Psoas muscle (tissue), 8 donors: ENCODE measurements around the gene UXS1. TPM values are rescaled to one million over a fixed set of nuclear protein-coding genes. Genes with fewer than 3 reads are reported as not detected.
"Not testable (repeated sequence)": the region's sequence is repeated elsewhere in the genome, so short reads cannot be mapped to it uniquely, and the experiment has no call there.

ENCODE experiments used
- ATAC-seq, 4 donors: fragments of 200-7000 bp; cut with Tn5 transposase; one replicate each; pipeline ENCODE4 v1.9.1; 2020; ENCODE audit warnings: moderate library complexity in 3 of 4, mild to moderate bottlenecking in 2 of 4
- DNase-seq, 2 donors: peaks; one replicate each; pipeline ENCODE4 v3.0.0-alpha.2; 2020
- H3K27ac ChIP-seq: fragments of 200-600 bp; one replicate; pipeline ENCODE4 v1.8.0; 2022
- H3K27me3 ChIP-seq, 3 donors: fragments of 200-600 bp in 1 of 3; one replicate each; pipeline versions ENCODE4 v1.6.1 to v1.8.0; 2013 to 2022; ENCODE audit warnings: low read length in 2 of 3, mild to moderate bottlenecking in 2 of 3, moderate library complexity in 1 of 3; ENCODE audit not compliant: insufficient read depth in 3 of 3
- H3K36me3 ChIP-seq, 2 donors: fragments of 200-600 bp in 1 of 2; one replicate each; pipeline versions ENCODE4 v1.6.1 to v1.8.0; 2013 to 2022; ENCODE audit warnings: low read depth in 1 of 2, mild to moderate bottlenecking in 1 of 2, moderate library complexity in 1 of 2; ENCODE audit not compliant: insufficient read depth in 1 of 2
- H3K4me1 ChIP-seq: fragments of 200-600 bp; one replicate; pipeline ENCODE4 v1.8.0; 2022
- H3K4me3 ChIP-seq: fragments of 200-600 bp; one replicate; pipeline ENCODE4 v1.8.0; 2022; ENCODE audit warnings: mild to moderate bottlenecking
- H3K9me3 ChIP-seq: fragments of 200-600 bp; one replicate; pipeline ENCODE4 v1.8.0; 2022
- WGBS, 3 donors: extraction: QIAGEN DNeasy Blood & Tissue Kit; methylation state at CpG; one replicate each; pipeline versions ENCODE4 v1.1.6 to v1.1.7; 2013; 5-methylcytosine and 5-hydroxymethylcytosine counted together
- intact Hi-C, 2 donors: fragments of 100-400 bp; cut with DNase I; formaldehyde crosslinking; loops; one replicate each; pipeline versions ENCODE4 v1.11.0 to v1.14.2; 2022
- polyA plus RNA-seq, 3 donors: library from polyadenylated mRNA; stranded (reverse); fragments of 200-250 nt; gene quantifications; one replicate each; pipeline ENCODE4 v1.2.3, GENCODE V29; 2013
- total RNA-seq, 4 donors: library from RNA; stranded (reverse); fragmentation: NEBNext Ultra II Directional in 2 of 4; extraction: Animal tissue kit (Norgen Biotek cat#: 25700) in 2 of 4; gene quantifications; one replicate each; pipeline versions ENCODE4 v1.2.1 to v1.2.4, GENCODE V29; 2021 to 2023
- TF ChIP-seq, protein P1 (sequence below): fragments of 200-600 bp; IDR thresholded peaks from one replicate; pipeline ENCODE4 v1.8.0; 2022; ENCODE audit warnings: antibody characterized with exemption
- donor health status: healthy with polysubstance abuse.
- donor health status: DM: no; HTN: no; CAD: no; lungs with moderate emphysema.
- donor health status: Bipolar disorder and iron deficiency.
- donor health status: healthy.
- donor health status: DM: yes; HTN: yes; CAD: no.
- donor health status: DM: no; HTN: no; CAD: no.
- donor health status: DM: no; HTN: no; CAD: no.
- donor health status: DM: yes; HTN: yes; CAD: no.

Gene UXS1
- total and polyA plus RNA-seq, 7 donors, result 12.2 to 36.0 (median 22.5) TPM

DNA sequence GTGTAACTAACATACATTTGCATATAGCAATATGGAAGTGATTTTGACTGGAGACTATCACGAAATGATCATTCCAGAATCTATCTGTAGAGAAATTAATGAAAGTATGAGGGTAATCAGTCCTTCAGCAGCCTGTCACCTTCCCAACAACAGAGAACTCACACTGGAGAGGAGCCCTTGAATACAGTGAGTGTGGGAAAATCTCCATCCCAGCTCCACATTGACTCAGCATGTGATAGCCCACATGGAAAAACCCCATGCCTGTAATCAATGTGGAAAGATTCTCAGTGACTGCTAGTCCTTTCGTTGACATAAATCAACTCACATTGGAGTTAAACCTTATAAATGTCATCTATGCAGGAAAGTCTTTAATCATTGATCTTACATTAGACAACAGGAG is 13.1 kb upstream of the UXS1 start:
- intact Hi-C loops, result no loop called here
- no peaks in the 10 kb centered on the region for H3K36me3 ChIP-seq
- no peaks in the 10 kb centered on the region for H3K9me3 ChIP-seq
- TF ChIP-seq, protein P1, sequence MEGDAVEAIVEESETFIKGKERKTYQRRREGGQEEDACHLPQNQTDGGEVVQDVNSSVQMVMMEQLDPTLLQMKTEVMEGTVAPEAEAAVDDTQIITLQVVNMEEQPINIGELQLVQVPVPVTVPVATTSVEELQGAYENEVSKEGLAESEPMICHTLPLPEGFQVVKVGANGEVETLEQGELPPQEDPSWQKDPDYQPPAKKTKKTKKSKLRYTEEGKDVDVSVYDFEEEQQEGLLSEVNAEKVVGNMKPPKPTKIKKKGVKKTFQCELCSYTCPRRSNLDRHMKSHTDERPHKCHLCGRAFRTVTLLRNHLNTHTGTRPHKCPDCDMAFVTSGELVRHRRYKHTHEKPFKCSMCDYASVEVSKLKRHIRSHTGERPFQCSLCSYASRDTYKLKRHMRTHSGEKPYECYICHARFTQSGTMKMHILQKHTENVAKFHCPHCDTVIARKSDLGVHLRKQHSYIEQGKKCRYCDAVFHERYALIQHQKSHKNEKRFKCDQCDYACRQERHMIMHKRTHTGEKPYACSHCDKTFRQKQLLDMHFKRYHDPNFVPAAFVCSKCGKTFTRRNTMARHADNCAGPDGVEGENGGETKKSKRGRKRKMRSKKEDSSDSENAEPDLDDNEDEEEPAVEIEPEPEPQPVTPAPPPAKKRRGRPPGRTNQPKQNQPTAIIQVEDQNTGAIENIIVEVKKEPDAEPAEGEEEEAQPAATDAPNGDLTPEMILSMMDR, result no peak
- no peak overlapping the region for H3K27ac ChIP-seq
- DNase-seq, result no peak
- no peaks in the 10 kb centered on the region for H3K27me3 ChIP-seq
- WGBS, 3 donors, result 86 to 94% (median 90%) methylated on average over 2 of the region's 2 CpGs
- no peaks in the 10 kb centered on the region for H3K4me1 ChIP-seq
- ATAC-seq, result no peak
- no peak overlapping the region for H3K4me3 ChIP-seq

DNA sequence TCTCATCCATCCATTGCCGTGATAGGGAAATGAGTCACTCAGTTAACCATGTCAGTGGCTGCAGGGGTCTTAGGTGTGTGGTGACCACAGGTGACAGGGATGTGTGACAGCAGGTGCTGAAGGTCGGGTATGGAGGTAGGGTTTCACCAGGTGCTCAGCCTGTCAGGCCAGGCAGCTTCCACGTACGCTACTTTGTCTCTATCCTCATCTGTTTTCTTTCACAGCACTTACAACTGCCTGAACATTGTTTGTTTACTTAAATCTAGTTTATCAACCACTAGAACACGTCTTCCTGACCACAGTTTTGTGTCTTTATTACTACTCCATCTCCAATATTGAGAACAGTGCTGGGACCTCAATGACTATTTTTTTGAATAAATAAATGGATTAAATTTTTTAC is 11.4 kb upstream of the UXS1 start:
- H3K36me3 ChIP-seq, result no peaks in the 10 kb centered on the region
- no peaks in the 10 kb centered on the region for H3K9me3 ChIP-seq
- no peaks in the 10 kb centered on the region for H3K4me1 ChIP-seq
- no peak overlapping the region for H3K27ac ChIP-seq
- 78 to 88% (median 81%) methylated on average over 4 to 5 of the region's 5 CpGs for WGBS, 3 donors
- DNase-seq (no peak), ATAC-seq (no peak)
- H3K27me3 ChIP-seq, result no peaks in the 10 kb centered on the region
- TF ChIP-seq, protein P1, result no peak
- intact Hi-C loops, result no loop called here
- no peak overlapping the region for H3K4me3 ChIP-seq

DNA sequence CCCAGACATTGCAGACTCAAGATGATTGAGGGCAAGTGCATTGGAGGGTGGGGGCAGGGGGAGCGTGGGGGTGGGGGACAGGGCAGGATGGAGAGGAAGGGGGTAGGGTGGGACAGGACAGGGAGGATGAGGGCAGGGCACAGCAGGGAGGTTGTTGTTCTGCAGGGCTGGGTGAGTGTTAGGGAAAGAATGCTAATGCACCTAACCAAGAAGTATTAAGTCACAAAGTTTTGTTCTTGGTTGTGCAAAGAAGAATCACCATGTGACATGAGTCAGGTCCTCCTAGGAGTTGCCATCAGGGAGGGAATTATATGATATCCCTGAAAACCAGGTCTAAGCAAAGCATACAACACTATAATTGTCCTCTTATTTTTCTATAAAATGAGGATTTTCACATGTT is 10.4 kb upstream of the UXS1 start:
- 64 to 83% (median 76%) methylated on average over 1 of the region's 1 CpG for WGBS, 3 donors
- H3K27me3 ChIP-seq, H3K9me3 ChIP-seq, DNase-seq, intact Hi-C loops, H3K4me1 ChIP-seq, H3K36me3 ChIP-seq, H3K27ac ChIP-seq, ATAC-seq, H3K4me3 ChIP-seq: not testable (repeated sequence)

DNA sequence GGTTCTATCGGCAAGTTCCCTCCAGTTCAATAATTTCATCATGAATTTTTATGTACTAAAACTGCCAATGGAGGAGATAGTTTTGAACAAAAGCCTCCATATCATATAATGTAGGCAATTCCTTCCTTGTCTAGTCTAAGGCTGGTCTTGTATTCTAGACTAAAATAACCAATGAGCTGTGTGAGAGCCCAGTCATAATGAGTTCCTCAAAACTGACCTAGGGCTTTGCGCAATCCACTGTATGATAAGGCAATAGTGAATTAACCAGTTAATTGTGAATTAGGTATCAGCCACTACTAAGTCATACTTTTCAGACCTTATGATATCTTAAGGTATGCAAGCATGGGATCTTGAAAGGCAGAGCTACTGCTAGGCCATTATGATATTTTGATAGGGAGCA is 7.6 kb upstream of the UXS1 start:
- no peak overlapping the region for H3K27ac ChIP-seq
- DNase-seq (no peak), ATAC-seq (no peak)
- H3K27me3 ChIP-seq, result no peaks in the 10 kb centered on the region
- intact Hi-C loops, result no loop called here
- no peaks in the 10 kb centered on the region for H3K9me3 ChIP-seq
- H3K4me1 ChIP-seq, result no peaks in the 10 kb centered on the region
- WGBS, 3 donors, result 93 to 99% (median 95%) methylated on average over 2 of the region's 2 CpGs
- TF ChIP-seq, protein P1, result no peak
- H3K36me3 ChIP-seq, result no peaks in the 10 kb centered on the region
- no peak overlapping the region for H3K4me3 ChIP-seq

DNA sequence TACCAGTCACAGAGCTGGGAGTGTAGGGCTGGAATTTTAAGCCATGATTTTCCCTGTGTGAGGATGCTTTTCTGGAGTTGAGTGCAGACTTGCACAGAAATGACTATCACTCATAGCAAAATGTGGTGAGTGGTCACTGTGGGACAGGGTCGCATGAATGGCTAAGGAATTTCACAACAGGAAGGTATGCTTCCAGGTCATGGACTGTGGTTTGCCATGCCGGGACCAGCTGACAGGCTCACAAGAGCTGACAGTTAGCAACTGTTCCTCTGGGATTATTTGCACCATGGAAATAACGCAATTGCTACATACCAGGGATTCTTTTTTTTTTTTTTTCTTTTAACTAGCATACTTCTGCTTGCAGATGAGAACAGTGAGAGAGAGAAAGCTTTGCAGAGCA is 3.8 kb upstream of the UXS1 start:
- Histone ChIP-seq H3K27me3 (no peaks in the 10 kb centered on the region), H3K27ac (no peak overlapping the region), H3K36me3 (no peaks in the 10 kb centered on the region), H3K4me3 (no peak overlapping the region), H3K9me3 (no peaks in the 10 kb centered on the region), H3K4me1 (peaks cover 8% of the 10 kb centered on the region)
- TF ChIP-seq, protein P1, result no peak
- ATAC-seq, result no peak
- intact Hi-C loops, result loop anchor here in 1 of 2 donors (10.0 kb wide), 1 partner anchor 347 kb away; no protein-coding TSS in a partner anchor
- DNase-seq, result peak; percentile 28 to 60
- WGBS, 3 donors, result 19 to 21% (median 19%) methylated on average over 3 of the region's 3 CpGs
